Ishikawa (cell line): ENCODE measurements around the gene C9orf43.

ENCODE experiments used
- CEBPB ChIP-seq: IDR thresholded peaks from 2 replicates; pipeline ENCODE4 v1.6.1; 2012
- CREB1 ChIP-seq: IDR thresholded peaks from 2 replicates; pipeline ENCODE4 v1.6.1; 2012; ENCODE audit warnings: low read depth
- EGR1 ChIP-seq: IDR thresholded peaks from 2 replicates; pipeline ENCODE4 v1.6.1; 2012
- EP300 ChIP-seq: IDR thresholded peaks from 2 replicates; pipeline ENCODE4 v1.6.1; 2012; ENCODE audit warnings: borderline replicate concordance
- FOXM1 ChIP-seq: IDR thresholded peaks from 2 replicates; pipeline ENCODE4 v1.6.1; 2012; ENCODE audit warnings: low read depth, borderline replicate concordance
- MAX ChIP-seq: IDR thresholded peaks from 2 replicates; pipeline ENCODE4 v1.6.1; 2012
- NFIC ChIP-seq: IDR thresholded peaks from 2 replicates; pipeline ENCODE4 v1.6.1; 2012
- RAD21 ChIP-seq: IDR thresholded peaks from 2 replicates; pipeline ENCODE4 v1.6.1; 2012; ENCODE audit warnings: low read depth
- REST ChIP-seq: IDR thresholded peaks from 2 replicates; pipeline ENCODE4 v1.6.1; 2012; ENCODE audit warnings: low read depth, mild to moderate bottlenecking
- TAF1 ChIP-seq: IDR thresholded peaks from 2 replicates; pipeline ENCODE4 v1.6.1; 2012; ENCODE audit warnings: low read depth, mild to moderate bottlenecking
- TCF12 ChIP-seq: IDR thresholded peaks from 2 replicates; pipeline ENCODE4 v1.6.1; 2012; ENCODE audit warnings: low read depth
- TEAD4 ChIP-seq: IDR thresholded peaks from 2 replicates; pipeline ENCODE4 v1.6.1; 2012
- USF1 ChIP-seq: IDR thresholded peaks from 2 replicates; pipeline ENCODE4 v1.6.1; 2012
- YY1 ChIP-seq: IDR thresholded peaks from 2 replicates; pipeline ENCODE4 v1.6.1; 2012; ENCODE audit warnings: low read depth
- ZBTB7A ChIP-seq: IDR thresholded peaks from 2 replicates; pipeline ENCODE4 v1.6.1; 2012; ENCODE audit warnings: low read depth

The C9orf43 gene

GRCh38 chr9:113425072-113425471, 14.5 kb downstream of the C9orf43 start:
- TF ChIP-seq ZBTB7A: no peak
- TF ChIP-seq TCF12: no peak
- no peak for TF ChIP-seq NFIC
- TF ChIP-seq RAD21: no peak
- TF ChIP-seq CREB1: no peak
- TF ChIP-seq USF1: no peak
- no peak for TF ChIP-seq TEAD4
- no peak for TF ChIP-seq REST
- TF ChIP-seq MAX: no peak
- TF ChIP-seq CEBPB: no peak
- TF ChIP-seq EGR1: no peak
- TF ChIP-seq TAF1: no peak
- no peak for TF ChIP-seq YY1

- TF ChIP-seq CREB1 (no peak), USF1 (no peak), TCF12 (no peak), TEAD4 (no peak), ZBTB7A (no peak), NFIC (no peak), EGR1 (no peak), FOXM1 (no peak), TAF1 (no peak)
These were observed 16.2 kb downstream of the C9orf43 start for GRCh38 chr9:113426701-113427100.

- TF ChIP-seq FOXM1 (no peak), NFIC (no peak), YY1 (no peak), TEAD4 (no peak), TCF12 (no peak), CEBPB (no peak), RAD21 (no peak), EP300 (no peak), CREB1 (no peak), REST (no peak), TAF1 (no peak), MAX (no peak), ZBTB7A (no peak), USF1 (no peak), EGR1 (no peak)
These were observed 17.1 kb downstream of the C9orf43 start for GRCh38 chr9:113427629-113428028.

GRCh38 chr9:113428062-113428615, 17.6 kb downstream of the C9orf43 start:
- TF ChIP-seq TCF12 (no peak), REST (no peak), RAD21 (no peak), YY1 (no peak), FOXM1 (no peak), NFIC (no peak), USF1 (no peak), CEBPB (no peak)
